Middle frontal gyrus (tissue), 1 donor: ENCODE results near the gene SLC17A8.
"Not testable (repeated sequence)": the region's sequence is repeated elsewhere in the genome, so short reads cannot be mapped to it uniquely, and the experiment has no call there.

Experiments used
- DNase-seq: peaks from one replicate; pipeline ENCODE4 v3.0.0-alpha.2; 2015; ENCODE audit warnings: low spot score; ENCODE audit errors: extremely low spot score

SLC17A8 gene

GRCh38 chr12:100426145-100426544 is 69.3 kb downstream of the SLC17A8 start:
- no peak for DNase-seq

- DNase-seq = no peak
Observed at GRCh38 chr12:100427078-100427477, 70.2 kb downstream of the SLC17A8 start.

- DNase-seq = not testable (repeated sequence)
Observed at GRCh38 chr12:100430251-100430650, 73.4 kb downstream of the SLC17A8 start.

GRCh38 chr12:100433701-100434100 is 76.8 kb downstream of the SLC17A8 start:
- DNase-seq = no peak

GRCh38 chr12:100434177-100434576 is 77.3 kb downstream of the SLC17A8 start:
- DNase-seq = no peak

- DNase-seq = no peak
Observed at GRCh38 chr12:100435957-100436356, 79.1 kb downstream of the SLC17A8 start.

- DNase-seq = no peak
Observed at GRCh38 chr12:100437038-100437841, 80.4 kb downstream of the SLC17A8 start.

GRCh38 chr12:100439797-100440196 is 82.9 kb downstream of the SLC17A8 start:
- DNase-seq = no peak

GRCh38 chr12:100442403-100442802 is 85.5 kb downstream of the SLC17A8 start:
- no peak for DNase-seq

GRCh38 chr12:100443434-100443833 is 86.6 kb downstream of the SLC17A8 start:
- no peak for DNase-seq

- DNase-seq = no peak
Observed at GRCh38 chr12:100445081-100445481, 88.2 kb downstream of the SLC17A8 start.

GRCh38 chr12:100447381-100447780 is 90.5 kb downstream of the SLC17A8 start:
- no peak for DNase-seq

GRCh38 chr12:100448656-100449055 is 91.8 kb downstream of the SLC17A8 start:
- no peak for DNase-seq

- no peak for DNase-seq
Observed at GRCh38 chr12:100450735-100451134, 93.9 kb downstream of the SLC17A8 start.

- no peak for DNase-seq
Observed at GRCh38 chr12:100453951-100454350, 97.1 kb downstream of the SLC17A8 start.

GRCh38 chr12:100455896-100456295 is 99.0 kb downstream of the SLC17A8 start:
- DNase-seq = no peak

GRCh38 chr12:100458191-100458590 is 101.3 kb downstream of the SLC17A8 start:
- DNase-seq = no peak

- DNase-seq = no peak
Observed at GRCh38 chr12:100460702-100461101, 103.8 kb downstream of the SLC17A8 start.

GRCh38 chr12:100461330-100461973 is 104.6 kb downstream of the SLC17A8 start:
- no peak for DNase-seq

GRCh38 chr12:100463661-100464060 is 106.8 kb downstream of the SLC17A8 start:
- DNase-seq = no peak

GRCh38 chr12:100464529-100464928 is 107.7 kb downstream of the SLC17A8 start:
- no peak for DNase-seq

GRCh38 chr12:100468126-100468525 is 111.3 kb downstream of the SLC17A8 start:
- no peak for DNase-seq
